Small intestine (tissue), 7 donors: ENCODE results near the gene PRDX1. TPM values are rescaled to one million over a fixed set of nuclear protein-coding genes. Genes with fewer than 3 reads are reported as not detected.
A peak's percentile ranks its signal among the peaks of the same experiment; 100 is the strongest.
"Not testable (repeated sequence)": the region's sequence is repeated elsewhere in the genome, so short reads cannot be mapped to it uniquely, and the experiment has no call there.

Experiments used
- DNase-seq, 2 donors: peaks; one replicate each; pipeline versions ENCODE4 v3.0.0 to v3.0.0-alpha.2; 2013
- FAIRE-seq: peaks from 2 replicates; lab custom pipeline; 2012; peaks lifted over from hg19 to GRCh38; lab: Jason Lieb, UNC
- H3K27ac ChIP-seq, 3 donors: one replicate each; pipeline ENCODE4 v1.5.1; 2013; ENCODE audit warnings: low read length in 2 of 3, mild to moderate bottlenecking in 2 of 3, control low read depth in 1 of 3, inconsistent platforms in 1 of 3, low read depth in 1 of 3, moderate library complexity in 1 of 3
- H3K27me3 ChIP-seq, 3 donors: one replicate each; pipeline ENCODE4 v1.6.1; 2013; ENCODE audit warnings: low read length in 3 of 3, inconsistent platforms in 1 of 3; ENCODE audit not compliant: control insufficient read depth in 3 of 3, insufficient read depth in 3 of 3
- H3K36me3 ChIP-seq, 3 donors: one replicate each; pipeline ENCODE4 v1.6.1; 2013; ENCODE audit warnings: low read length in 3 of 3, inconsistent platforms in 1 of 3, low read depth in 1 of 3, mild to moderate bottlenecking in 1 of 3, moderate library complexity in 1 of 3; ENCODE audit not compliant: control insufficient read depth in 3 of 3, insufficient read depth in 2 of 3
- H3K4me1 ChIP-seq, 3 donors: one replicate each; pipeline ENCODE4 v1.6.1; 2013; ENCODE audit warnings: low read length in 2 of 3, inconsistent platforms in 1 of 3, low read depth in 1 of 3, mild to moderate bottlenecking in 1 of 3, moderate library complexity in 1 of 3; ENCODE audit not compliant: control insufficient read depth in 3 of 3, insufficient read depth in 2 of 3
- H3K4me3 ChIP-seq, 3 donors: one replicate each; pipeline ENCODE4 v1.5.1; 2013; ENCODE audit warnings: low read length in 3 of 3, control low read depth in 1 of 3, inconsistent platforms in 1 of 3, low read depth in 1 of 3, mild to moderate bottlenecking in 1 of 3, moderate library complexity in 1 of 3
- H3K9me3 ChIP-seq, 2 donors: one replicate each; pipeline ENCODE4 v1.6.1; 2013; ENCODE audit warnings: low read depth in 1 of 2, low read length in 1 of 2; ENCODE audit not compliant: control insufficient read depth in 2 of 2, insufficient read depth in 1 of 2
- WGBS, 3 donors: extraction: QIAGEN DNeasy Blood & Tissue Kit; methylation state at CpG; one replicate each; pipeline ENCODE4 v1.1.7; 2013; 5-methylcytosine and 5-hydroxymethylcytosine counted together
- polyA plus RNA-seq, 4 donors: library from polyadenylated mRNA; stranded (reverse) in 3 of 4; unstranded in 1 of 4; fragments of 200-250 nt in 3 of 4; fragments of 120-200 nt in 1 of 4; gene quantifications; one replicate each; pipeline versions ENCODE4 v1.2.1 to v1.2.3, GENCODE V29; 2013
- donor health status: healthy with polysubstance abuse.
- donor health status: control.
- donor health status: control.
- donor health status: Bipolar disorder and iron deficiency.
- donor health status: healthy.

PRDX1 gene
- polyA plus RNA-seq, 4 donors, result 222 to 1,200 (median 780) TPM

DNA sequence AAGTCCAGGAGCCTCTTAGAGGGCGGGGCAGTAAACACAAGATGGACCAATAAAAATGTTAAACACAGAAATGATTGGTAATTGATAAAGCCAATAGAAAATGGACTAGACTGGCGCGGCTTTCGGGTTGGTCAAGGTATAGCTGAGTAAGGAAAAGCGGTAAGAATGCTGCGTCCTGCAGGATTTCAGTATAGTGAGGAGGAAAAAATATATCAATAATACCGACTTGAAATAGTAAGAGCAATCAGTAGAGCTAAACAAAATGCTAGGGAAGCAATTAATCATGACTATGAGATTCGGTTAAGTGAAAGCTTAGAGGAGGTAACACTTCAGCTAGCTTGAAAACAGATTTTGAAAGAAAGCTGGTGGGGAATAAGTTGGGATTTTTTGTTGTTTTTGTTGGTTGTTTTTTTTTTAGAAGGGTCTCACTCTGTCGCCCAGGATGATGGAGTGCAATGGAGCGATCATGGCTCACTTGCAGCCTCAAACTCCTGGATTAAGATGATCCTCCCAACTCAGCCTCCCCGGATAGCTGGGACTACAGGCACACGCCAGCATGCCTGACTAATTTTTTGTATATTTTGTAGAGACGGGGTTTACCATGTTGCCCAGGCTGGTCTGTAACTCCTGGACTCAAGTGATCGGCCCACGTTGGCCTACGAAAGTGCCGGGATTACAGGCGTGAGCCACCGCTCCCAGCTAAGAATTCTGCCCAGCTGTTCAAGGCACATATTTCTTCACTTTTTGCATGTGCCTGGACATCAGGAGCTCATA lies 30.0 kb downstream of the PRDX1 start:
- Histone ChIP-seq H3K36me3 (peaks cover 0 to 5% (median 0%) of the 10 kb centered on the region in 3 donors), H3K4me1 (peaks cover 0 to 21% (median 2%) of the 10 kb centered on the region in 3 donors), H3K27me3 (no peaks in the 10 kb centered on the region), H3K27ac (peak overlapping the region in 2 of 3 donors; percentile 29 to 30), H3K9me3 (no peaks in the 10 kb centered on the region), H3K4me3 (peak overlapping the region in 1 of 3 donors; percentile 81)
- no peak for DNase-seq
- no peak for FAIRE-seq
- 45 to 51% (median 48%) methylated on average over 19 of the region's 19 CpGs for WGBS, 3 donors

DNA sequence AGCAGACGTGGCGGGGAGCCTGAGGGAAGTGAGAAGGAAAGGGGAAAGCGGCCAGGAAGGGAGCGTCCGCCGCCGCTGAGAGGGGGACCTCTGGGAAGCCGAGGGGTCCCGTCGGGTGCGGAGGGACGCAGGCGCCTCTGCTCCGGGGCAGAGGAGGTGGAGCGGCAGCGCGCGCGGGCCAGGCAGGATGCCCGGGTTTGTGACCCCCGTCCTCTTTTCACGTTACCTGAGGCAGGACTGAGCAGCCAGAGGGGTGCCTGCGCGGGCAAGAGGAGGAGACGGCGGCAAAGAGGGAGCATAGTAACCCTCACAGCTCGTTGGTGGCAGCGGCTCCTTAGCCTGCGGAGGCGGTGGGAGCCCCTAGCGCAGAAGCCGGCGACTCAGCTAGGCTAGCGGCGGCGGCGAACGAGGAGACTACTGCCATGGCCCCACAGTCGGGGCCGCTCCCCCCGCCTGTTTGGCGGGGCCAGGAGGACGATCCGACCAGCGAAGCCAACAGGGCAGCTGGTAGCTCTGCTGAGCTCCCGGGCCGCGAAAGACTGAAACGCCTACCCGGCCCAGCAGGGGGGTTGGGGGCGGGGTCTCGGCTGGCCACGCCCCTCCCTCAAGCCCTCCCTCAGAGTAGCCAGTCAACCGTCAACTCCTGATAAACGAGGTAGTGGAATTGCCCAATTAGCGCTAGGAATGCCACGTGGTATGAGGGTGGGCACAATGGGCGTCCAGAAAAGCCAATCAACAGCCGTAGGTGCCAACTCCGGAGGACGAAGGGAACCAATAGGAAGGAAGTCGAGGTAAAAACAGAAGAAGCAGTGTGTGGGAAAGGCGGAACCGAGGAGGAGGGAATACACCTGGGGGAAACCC lies 30.8 kb downstream of the PRDX1 start, which contains the start of gene TESK2:
TSS of gene TESK2 (minus strand) at position 538 of the 861 bp plus-strand sequence. CDS start 33,378 bp downstream, outside the sequence.
- Histone ChIP-seq H3K27ac (peak within 1 kb of the TSS; percentile 76 to 88 (median 78)), H3K9me3 (no peaks in the 10 kb centered on the region), H3K4me1 (peaks cover 0 to 21% (median 2%) of the 10 kb centered on the region in 3 donors), H3K36me3 (peaks cover 0 to 2% (median 0%) of the 10 kb centered on the region in 3 donors), H3K4me3 (peak within 1 kb of the TSS; percentile 77 to 94 (median 81)), H3K27me3 (no peaks in the 10 kb centered on the region)
- peak; percentile 100 for DNase-seq
- peak; percentile 96 for FAIRE-seq
- 0% methylated on average over 51 to 64 of the region's 64 CpGs for WGBS, 3 donors

DNA sequence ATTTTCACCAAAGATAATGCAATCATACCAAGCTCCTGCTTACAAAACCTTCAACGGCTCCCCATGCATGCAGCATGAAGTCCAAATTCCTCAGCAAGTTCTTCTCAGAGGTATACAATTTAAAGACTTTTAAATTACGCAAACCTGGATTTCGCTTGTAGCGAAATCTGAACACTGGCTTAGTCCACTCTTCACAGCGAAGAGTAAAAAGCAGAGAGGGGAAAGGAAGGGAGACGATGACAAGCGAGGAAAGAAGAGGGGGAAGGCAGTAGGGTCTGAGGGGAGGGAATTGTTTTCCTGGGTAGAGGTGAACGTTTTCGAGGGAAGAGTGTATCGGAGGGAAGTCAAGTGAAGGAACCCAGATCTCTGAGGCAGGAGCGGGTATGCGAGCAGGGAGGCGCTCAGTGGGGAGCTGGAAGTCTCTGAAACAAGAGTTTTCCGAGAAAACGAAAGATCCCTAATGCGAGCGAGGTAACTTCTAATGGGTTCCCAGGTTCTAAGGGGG lies 31.5 kb downstream of the PRDX1 start:
- 1 to 3% (median 2%) methylated on average over 17 of the region's 17 CpGs for WGBS, 3 donors

DNA sequence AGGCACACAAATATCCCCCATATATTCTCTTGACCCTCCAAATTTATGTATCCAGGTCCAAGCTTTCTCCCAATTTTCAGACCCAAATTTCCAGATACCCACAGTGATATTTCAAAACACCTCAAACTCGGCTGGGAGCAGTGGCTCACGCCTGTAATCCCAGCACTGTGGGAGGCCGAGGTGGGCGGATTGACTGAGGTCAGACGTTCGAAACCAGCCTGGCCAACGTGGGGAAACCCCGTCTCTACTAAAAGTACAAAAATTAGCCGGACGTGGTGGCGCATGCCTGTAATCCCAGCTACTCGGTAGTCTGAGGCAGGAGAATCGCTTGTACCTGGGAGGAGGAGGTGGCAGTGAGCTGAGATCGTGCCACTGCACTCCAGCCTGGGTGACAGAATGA lies 32.3 kb downstream of the PRDX1 start:
- not testable (repeated sequence) for H3K36me3 ChIP-seq, H3K27me3 ChIP-seq, FAIRE-seq, DNase-seq, H3K27ac ChIP-seq, H3K9me3 ChIP-seq
- WGBS, 3 donors, result 19 to 49% (median 26%) methylated on average over 14 of the region's 14 CpGs
- H3K4me3 ChIP-seq, result peak overlapping the region in 2 of 3 donors; percentile 81 to 94
- peaks cover 0 to 21% (median 2%) of the 10 kb centered on the region in 3 donors for H3K4me1 ChIP-seq

More for the DNA sequence above, 31.5 kb downstream of the PRDX1 start:
- H3K9me3 ChIP-seq, result no peaks in the 10 kb centered on the region
- peak overlapping the region; percentile 77 to 94 (median 81) for H3K4me3 ChIP-seq
- FAIRE-seq (no peak), DNase-seq (peak; percentile 34 to 70)
- peak overlapping the region in 2 of 3 donors; percentile 78 to 88 for H3K27ac ChIP-seq
- peaks cover 0 to 21% (median 2%) of the 10 kb centered on the region in 3 donors for H3K4me1 ChIP-seq
- no peaks in the 10 kb centered on the region for H3K27me3 ChIP-seq
- H3K36me3 ChIP-seq, result peaks cover 0 to 2% (median 0%) of the 10 kb centered on the region in 3 donors

DNA sequence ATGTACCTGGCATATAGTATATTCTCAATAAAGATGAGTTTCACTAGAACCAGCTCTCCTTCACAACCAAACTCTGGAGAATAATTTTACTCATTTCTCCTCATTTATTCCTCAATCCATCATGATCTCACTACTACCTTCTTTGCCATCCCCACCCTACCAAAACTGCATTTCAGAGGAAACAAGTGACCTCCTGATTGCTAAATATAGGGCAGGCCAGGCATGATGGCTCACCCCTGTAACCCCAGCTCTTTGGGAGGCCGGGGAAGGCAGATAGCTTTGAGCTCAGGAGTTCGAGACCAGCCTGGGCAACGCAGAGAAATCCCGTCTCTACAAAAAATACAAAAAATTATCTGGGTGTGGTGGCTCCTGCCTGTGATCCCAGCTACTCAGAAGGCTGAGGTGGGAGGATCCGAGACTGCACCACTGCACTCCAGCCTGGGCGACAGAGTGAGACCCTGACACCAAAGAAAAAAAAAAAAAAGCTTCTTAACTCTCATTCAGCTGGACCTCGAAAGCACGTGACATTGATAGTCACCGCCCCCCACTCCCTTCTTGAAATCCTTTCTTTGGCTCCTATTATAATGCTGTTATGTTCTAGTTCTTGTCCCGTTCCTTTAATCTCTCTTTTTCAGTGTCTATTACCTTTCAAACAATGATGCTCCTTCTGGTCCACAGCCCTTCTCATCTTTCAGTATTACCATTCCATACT lies 32.9 kb downstream of the PRDX1 start:
- DNase-seq (no peak), FAIRE-seq (no peak)
- Histone ChIP-seq H3K9me3 (no peaks in the 10 kb centered on the region), H3K4me3 (peak overlapping the region in 1 of 3 donors; percentile 94), H3K4me1 (peaks cover 0 to 21% (median 2%) of the 10 kb centered on the region in 3 donors), H3K36me3 (peaks cover 0 to 2% (median 0%) of the 10 kb centered on the region in 3 donors), H3K27me3 (no peaks in the 10 kb centered on the region), H3K27ac (no peak overlapping the region)
- 65 to 78% (median 76%) methylated on average over 10 of the region's 10 CpGs for whole genome bisulfite sequencing, 3 donors

GRCh38 chr1:45485949-45486348 lies 35.7 kb downstream of the PRDX1 start:
- H3K36me3 ChIP-seq, result peaks cover 0 to 2% (median 0%) of the 10 kb centered on the region in 3 donors
- no peak for DNase-seq
- H3K4me1 ChIP-seq, result peaks cover 0 to 15% (median 0%) of the 10 kb centered on the region in 3 donors
- H3K9me3 ChIP-seq, result no peaks in the 10 kb centered on the region
- no peak overlapping the region for H3K27ac ChIP-seq
- H3K27me3 ChIP-seq, result no peaks in the 10 kb centered on the region
- no peak overlapping the region for H3K4me3 ChIP-seq
- FAIRE-seq, result no peak

DNA sequence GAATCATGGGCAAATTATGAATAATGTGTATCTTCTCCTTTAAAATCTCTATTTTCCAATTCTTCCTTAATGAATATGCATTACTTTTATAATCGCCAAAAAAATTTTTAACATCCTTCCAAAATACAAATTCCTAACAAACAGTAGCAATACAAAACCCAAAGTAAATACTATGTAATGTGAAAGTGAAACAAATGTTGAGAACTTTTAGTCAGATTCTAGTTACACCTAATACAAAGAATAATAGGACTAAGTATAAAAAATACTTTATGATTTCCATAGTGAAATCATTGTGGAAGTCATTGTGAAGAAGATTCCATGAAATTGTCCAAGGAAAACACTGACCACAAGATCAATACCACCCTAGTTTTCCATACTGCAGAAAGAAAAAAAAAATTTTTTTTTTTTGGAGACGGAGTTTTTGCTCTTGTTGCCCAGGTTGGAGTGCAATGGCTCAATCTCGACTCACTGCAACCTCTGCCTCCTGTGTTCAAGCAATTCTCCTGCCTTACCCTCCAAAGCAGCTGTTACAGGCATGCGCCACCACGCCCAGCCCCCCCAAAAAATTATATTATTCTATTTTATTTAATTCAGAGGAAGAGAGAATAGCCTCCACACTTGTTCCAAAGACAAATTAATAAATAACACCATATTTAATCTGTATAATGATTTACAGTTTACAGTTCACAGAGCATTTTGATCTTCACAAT lies 42.5 kb downstream of the PRDX1 start:
- Histone ChIP-seq H3K27ac (peak overlapping the region in 1 of 3 donors; percentile 7), H3K9me3 (no peaks in the 10 kb centered on the region), H3K4me1 (peaks cover 0 to 15% (median 0%) of the 10 kb centered on the region in 3 donors), H3K36me3 (no peaks in the 10 kb centered on the region), H3K4me3 (no peak overlapping the region), H3K27me3 (no peaks in the 10 kb centered on the region)
- DNase-seq (peak in 1 of 2 donors; percentile 18), FAIRE-seq (no peak)
- 19 to 57% (median 25%) methylated on average over 5 of the region's 5 CpGs for WGBS, 3 donors
